K562 (cell line): Measurements from ENCODE around the gene SHOC1. TPM values are rescaled to one million over a fixed set of nuclear protein-coding genes. Genes with fewer than 3 reads are reported as not detected.

ENCODE experiments used
- ATAC-seq: fragments of 200-7000 bp; cut with Tn5 transposase; 3 replicates; pipeline ENCODE4 v1.9.1; 2020; ENCODE audit warnings: moderate library complexity
- BruUV-seq: library from RNA; stranded (reverse); fragments of 400-500 nt; replicated peaks from 2 replicates; lab custom pipeline; 2021; lab: Mats Ljungman, UMichigan
- CTCF ChIA-PET: fragments of 300-600 bp; formaldehyde crosslinking; extraction: SDS; loops from one replicate; lab custom pipeline; 2021; ENCODE audit warnings: low intra/inter-chr PET ratio; lab: Yijun Ruan, JAX
- POLR2A ChIA-PET: fragments of 300-600, 350-650 bp; sonication (Branson Sonifier 250); formaldehyde crosslinking; extraction: SDS; loops from one replicate; lab custom pipeline; 2021; ENCODE audit warnings: antibody characterized with exemption, inconsistent platforms; lab: Yijun Ruan, JAX
- DNase-seq, 4 experiments: peaks; one replicate each; pipeline versions ENCODE4 v3.0.0 to v3.0.0-alpha.2; 2011 to 2018; ENCODE audit warnings: low spot score in 3 of 4, mixed read lengths in 3 of 4; ENCODE audit errors: extremely low read depth in 1 of 4
- FAIRE-seq: peaks from 2 replicates; lab custom pipeline; 2011; peaks lifted over from hg19 to GRCh38; lab: Jason Lieb, UNC
- H2AFZ ChIP-seq: 2 replicates; pipeline ENCODE4 v1.6.0; 2011; ENCODE audit warnings: low read depth, low read length, control low read depth, inconsistent platforms
- H3K27ac ChIP-seq: fragments of 200-600 bp; 3 replicates; pipeline ENCODE4 v1.8.0; 2011; ENCODE audit warnings: low read depth, mild to moderate bottlenecking, control low read depth, inconsistent platforms, low read length, moderate library complexity, mixed read lengths; ENCODE audit errors: extremely low read depth
- H3K27me3 ChIP-seq, 2 experiments: fragments of 300-600 bp in 1 of 2; 2 replicates in 1 of 2; 3 replicates in 1 of 2; pipeline versions ENCODE4 v1.6.0 to v1.8.0; 2011; ENCODE audit warnings: inconsistent platforms in 2 of 2, low read length in 2 of 2, mild to moderate bottlenecking in 1 of 2, mixed read lengths in 1 of 2, moderate library complexity in 1 of 2; ENCODE audit not compliant: control insufficient read depth in 2 of 2, insufficient read depth in 2 of 2
- H3K36me3 ChIP-seq: fragments of 300-600 bp; 3 replicates; pipeline ENCODE4 v1.8.0; 2011; ENCODE audit warnings: mild to moderate bottlenecking, low read length, inconsistent platforms; ENCODE audit not compliant: control insufficient read depth, insufficient read depth
- H3K4me1 ChIP-seq, 2 experiments: fragments of 200-600 bp in 1 of 2; replicated peaks in 1 of 2; 2 replicates in 1 of 2; 3 replicates in 1 of 2; pipeline versions ENCODE4 v1.5.1 to v1.8.0; 2011; ENCODE audit warnings: inconsistent platforms in 2 of 2, low read length in 2 of 2, mild to moderate bottlenecking in 1 of 2, mixed read lengths in 1 of 2, moderate library complexity in 1 of 2; ENCODE audit not compliant: control insufficient read depth in 2 of 2, insufficient read depth in 2 of 2
- H3K4me2 ChIP-seq: 2 replicates; pipeline ENCODE4 v1.6.1; 2011; ENCODE audit warnings: low read length, control low read depth, inconsistent platforms, mixed read lengths; ENCODE audit not compliant: insufficient read depth
- H3K4me3 ChIP-seq: fragments of 200-600 bp; sonication (generic), shearing (Covaris generic); 2 replicates; pipeline ENCODE4 v1.5.1; 2016; ENCODE audit warnings: control low read depth, inconsistent platforms
- H3K79me2 ChIP-seq: fragments of 200-600 bp; 3 replicates; pipeline ENCODE4 v1.8.0; 2011; ENCODE audit warnings: low read length, inconsistent platforms; ENCODE audit not compliant: control insufficient read depth, insufficient read depth
- H3K9ac ChIP-seq, 2 experiments: 2 replicates each; pipeline versions ENCODE4 v1.6.0 to v1.6.1; 2011; ENCODE audit warnings: low read depth in 2 of 2, low read length in 2 of 2, control low read depth in 1 of 2, inconsistent platforms in 1 of 2, mild to moderate bottlenecking in 1 of 2, mixed read lengths in 1 of 2; ENCODE audit not compliant: insufficient read depth in 1 of 2
- H3K9me1 ChIP-seq: one replicate; pipeline ENCODE4 v1.6.0; 2011; ENCODE audit warnings: inconsistent platforms, mild to moderate bottlenecking, low read length, moderate library complexity; ENCODE audit not compliant: control insufficient read depth, insufficient read depth
- H3K9me3 ChIP-seq: replicated peaks from 2 replicates; pipeline ENCODE4 v1.5.1; 2011; ENCODE audit warnings: low read depth, low read length, inconsistent platforms; ENCODE audit not compliant: control insufficient read depth, insufficient read depth
- H4K20me1 ChIP-seq: replicated peaks from 2 replicates; pipeline ENCODE4 v1.6.1; 2011; ENCODE audit warnings: low read length, inconsistent platforms, mixed read lengths; ENCODE audit not compliant: control insufficient read depth, insufficient read depth
- ADNP ChIP-seq: fragments of 200-800 bp; sonication (Bioruptor generic); IDR thresholded peaks from 2 replicates; pipeline ENCODE4 v1.6.1; 2016; ENCODE audit warnings: missing genetic modification characterization, missing compliant biosample characterization
- CEBPB ChIP-seq: fragments of 450-650 bp; IDR thresholded peaks from 2 replicates; pipeline ENCODE4 v1.6.1; 2016; ENCODE audit warnings: missing genetic modification characterization, missing compliant biosample characterization
- CEBPG ChIP-seq, 3 experiments: fragments of 200-800 bp in 1 of 3; sonication (Bioruptor generic) in 1 of 3; sonication (generic) in 1 of 3; formaldehyde crosslinking in 1 of 3; IDR thresholded peaks in 2 of 3; conservative IDR thresholded peaks in 1 of 3; 2 replicates each; pipeline versions ENCODE4 v1.6.1 to v1.8.0; 2016 to 2022; ENCODE audit warnings: missing compliant biosample characterization in 2 of 3, missing genetic modification characterization in 2 of 3, mild to moderate bottlenecking in 1 of 3, missing genetic modification reagents in 1 of 3
- ETV6 ChIP-seq, 3 experiments: fragments of 150-350 bp in 1 of 3; sonication (generic) in 1 of 3; formaldehyde crosslinking in 1 of 3; IDR thresholded peaks; 2 replicates each; pipeline versions ENCODE4 v1.6.1 to v1.8.0; 2014 to 2022; ENCODE audit warnings: borderline replicate concordance in 2 of 3, low read depth in 2 of 3, antibody characterized with exemption in 1 of 3, low read length in 1 of 3, mild to moderate bottlenecking in 1 of 3, missing genetic modification reagents in 1 of 3
- ZNF197 ChIP-seq: fragments of 200-800 bp; sonication (Bioruptor generic); IDR thresholded peaks from 2 replicates; pipeline ENCODE4 v1.6.1; 2016; ENCODE audit warnings: low read depth, missing genetic modification characterization, missing compliant biosample characterization
- WGBS: fragments of 100-300 bp; shearing (Covaris generic); methylation state at CpG from one replicate; pipeline ENCODE4 v1.1.6; 2016; ENCODE audit warnings: low coverage, mixed read lengths; ENCODE audit not compliant: insufficient coverage; ENCODE audit errors: missing lambda C conversion rate; 5-methylcytosine and 5-hydroxymethylcytosine counted together
- in situ Hi-C: fragments of 300-500 bp; cut with MboI; formaldehyde crosslinking; loops from 4 replicates; pipeline ENCODE4 v1.15.0; 2018; ENCODE audit warnings: inconsistent platforms, mixed read lengths
- intact Hi-C: fragments of 100-400 bp; cut with micrococcal nuclease; formaldehyde crosslinking; loops from 2 replicates; pipeline ENCODE4 v1.14.2; 2022
- polyA plus RNA-seq, 8 experiments: library from polyadenylated mRNA; depleted of rRNA in 4 of 8; stranded (reverse) in 5 of 8; unstranded in 3 of 8; fragments of >200 nt; fragmentation: Nextera tagmentation in 2 of 8; fragmentation: Illumina TruSeq in 1 of 8; extraction: Ambion mirVana in 2 of 8; extraction: Trizol in 1 of 8; gene quantifications; 2 replicates each; pipeline versions ENCODE4 v1.2.1 to v1.2.3, GENCODE V29; 2011 to 2014; ENCODE audit warnings: inconsistent platforms in 1 of 8, missing spikeins in 1 of 8
- total RNA-seq, 7 experiments: library from RNA; depleted of rRNA in 6 of 7; stranded (reverse); fragments of >200 nt in 6 of 7; fragmentation: Illumina TruSeq in 2 of 7; extraction: Trizol in 2 of 7; gene quantifications; 2 replicates each; pipeline versions ENCODE4 v1.2.1 to v1.2.3, GENCODE V29; 2011 to 2021; ENCODE audit warnings: low replicate concordance in 1 of 7
- TF ChIP-seq, protein P1 (sequence below), 2 experiments: fragments of 450-650 bp in 1 of 2; sonication (generic) in 1 of 2; formaldehyde crosslinking; conservative IDR thresholded peaks; 2 replicates each; pipeline versions ENCODE4 v1.4.0 to v1.8.1; 2020 to 2022; ENCODE audit warnings: mild to moderate bottlenecking in 1 of 2, missing genetic modification reagents in 1 of 2

SHOC1 gene
- total and polyA plus RNA-seq, 9 of the 15 experiments (the other 6 are each of a cell fraction or from before 2014, with no cell fraction given): 0.03 to 0.09 (median 0.04) TPM; not detected in 6

DNA sequence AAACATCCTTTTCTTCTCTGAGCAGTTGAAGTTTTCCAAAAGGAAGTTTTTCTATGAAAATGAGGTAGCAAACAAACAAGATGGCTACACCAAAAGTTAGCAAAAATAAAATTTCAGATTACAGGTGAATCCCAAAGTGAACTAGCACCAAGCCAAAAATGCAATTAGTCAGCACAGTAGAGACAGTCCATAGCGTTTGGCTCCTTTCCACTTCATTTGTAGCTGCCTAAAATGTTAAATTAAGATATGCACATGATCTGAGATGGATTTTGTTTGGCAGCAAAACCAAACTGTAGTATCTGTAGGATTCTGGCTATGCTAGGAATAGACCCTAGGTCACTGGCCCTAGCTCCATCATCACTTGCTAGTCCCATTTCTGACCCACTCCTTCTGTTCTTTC is 45.7 kb upstream of the SHOC1 start:
- Histone ChIP-seq H2AFZ (no peak overlapping the region), H3K4me3 (no peak overlapping the region), H3K4me1 (no peaks in the 10 kb centered on the region), H3K36me3 (no peaks in the 10 kb centered on the region), H3K4me2 (no peak overlapping the region), H3K27ac (no peak overlapping the region), H4K20me1 (no peaks in the 10 kb centered on the region), H3K9ac (no peak overlapping the region), H3K79me2 (no peaks in the 10 kb centered on the region), H3K9me1 (no peaks in the 10 kb centered on the region), H3K27me3 (peaks cover 4% of the 10 kb centered on the region in 2 experiments; a peak in 2 of 5 replicates), H3K9me3 (no peaks in the 10 kb centered on the region)
- in situ Hi-C loops: no loop called here
- 13% methylated on average over 1 of the region's 1 CpG for WGBS
- ChIA-PET CTCF (no interaction called here), POLR2A (interaction anchor here (1.2 kb wide), 1 partner anchor 9 kb away, joined by 3 read pairs; no protein-coding TSS in a partner anchor)
- ATAC-seq: no peak
- no peak for FAIRE-seq
- no TSS peak for BruUV-seq
- DNase-seq: no peak
- TF ChIP-seq, protein P1, sequence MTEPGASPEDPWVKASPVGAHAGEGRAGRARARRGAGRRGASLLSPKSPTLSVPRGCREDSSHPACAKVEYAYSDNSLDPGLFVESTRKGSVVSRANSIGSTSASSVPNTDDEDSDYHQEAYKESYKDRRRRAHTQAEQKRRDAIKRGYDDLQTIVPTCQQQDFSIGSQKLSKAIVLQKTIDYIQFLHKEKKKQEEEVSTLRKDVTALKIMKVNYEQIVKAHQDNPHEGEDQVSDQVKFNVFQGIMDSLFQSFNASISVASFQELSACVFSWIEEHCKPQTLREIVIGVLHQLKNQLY (CRISPR knock-in tag; conservative IDR thresholded peaks at IDR 0.05): no peak
- intact Hi-C loops: no loop called here

- no peak overlapping the region for H2AFZ ChIP-seq
- WGBS: 10% methylated on average over 2 of the region's 2 CpGs
- no peaks in the 10 kb centered on the region for H3K9me3 ChIP-seq
- no peak for ATAC-seq
- in situ Hi-C loops: no loop called here
- H3K9ac ChIP-seq: no peak overlapping the region
- H3K36me3 ChIP-seq: no peaks in the 10 kb centered on the region
- no peaks in the 10 kb centered on the region for H3K79me2 ChIP-seq
- intact Hi-C loops: no loop called here
- TF ChIP-seq ZNF197 (CRISPR knock-in tag) (no peak), CEBPB (tag) (peak; percentile 71), ADNP (tag) (no peak), CEBPG (CRISPR knock-in tag; IDR thresholded peaks at IDR 0.05) (no peak), CEBPG (tag; conservative IDR thresholded peaks at IDR 0.05 in 1 of 2, IDR thresholded peaks at IDR 0.05 in 1 of 2) (peak; percentile 65 to 74), ETV6 (IDR thresholded peaks at IDR 0.05; ENCODE audit: borderline replicate concordance in 1 of 2, low read depth in 2 of 2, low read length in 1 of 2) (no peak), ETV6 (CRISPR knock-in tag; IDR thresholded peaks at IDR 0.05; ENCODE audit: borderline replicate concordance) (no peak)
- H3K27ac ChIP-seq: no peak overlapping the region
- H3K9me1 ChIP-seq: no peaks in the 10 kb centered on the region
- ChIA-PET CTCF (no interaction called here), POLR2A (interaction anchor here (1.2 kb wide), 1 partner anchor 8 kb away, joined by 3 read pairs; no protein-coding TSS in a partner anchor)
- no peak for DNase-seq
- BruUV-seq: no TSS peak
- no peak overlapping the region for H3K4me3 ChIP-seq
- H3K27me3 ChIP-seq: peaks cover 4 to 6% of the 10 kb centered on the region in 2 experiments; a peak in 2 of 5 replicates
- H4K20me1 ChIP-seq: no peaks in the 10 kb centered on the region
- no peaks in the 10 kb centered on the region for H3K4me1 ChIP-seq
- H3K4me2 ChIP-seq: no peak overlapping the region
- FAIRE-seq: no peak
Measured at GRCh38 chr9:111839987-111840386, 45.2 kb upstream of the SHOC1 start.
